Prostate gland (tissue), 2 donors: ENCODE measurements around the gene BCL3. TPM values are rescaled to one million over a fixed set of nuclear protein-coding genes. Genes with fewer than 3 reads are reported as not detected.

ENCODE experiments used
- DNase-seq: peaks from one replicate; pipeline ENCODE4 v3.0.0-alpha.2; 2019; ENCODE audit warnings: low spot score
- H3K27ac ChIP-seq, 2 donors: fragments of 200-600 bp; sonication (generic); 2 replicates each; pipeline ENCODE4 v1.5.1; 2017 to 2019
- H3K27me3 ChIP-seq: fragments of 200-600 bp; sonication (generic); replicated peaks from 2 replicates; pipeline ENCODE4 v1.5.1; 2019; ENCODE audit not compliant: insufficient read depth
- H3K36me3 ChIP-seq, 2 donors: fragments of 200-600 bp; sonication (generic); 1 replicate in 1 of 2; 2 replicates in 1 of 2; pipeline versions ENCODE4 v1.5.1 to v1.8.1; 2017 to 2019
- H3K4me1 ChIP-seq: fragments of 200-600 bp; sonication (generic); replicated peaks from 2 replicates; pipeline ENCODE4 v1.5.1; 2019
- H3K4me3 ChIP-seq, 2 donors: fragments of 200-600 bp; sonication (generic); 2 replicates each; pipeline ENCODE4 v1.5.1; 2017 to 2019
- H3K9me3 ChIP-seq: fragments of 200-600 bp; sonication (generic); 2 replicates; pipeline ENCODE4 v1.5.1; 2017
- POLR2A ChIP-seq: fragments of 450-650 bp; IDR thresholded peaks from one replicate; pipeline ENCODE4 v1.6.1; 2016; ENCODE audit warnings: antibody characterized with exemption, mild to moderate bottlenecking
- POLR2AphosphoS5 ChIP-seq: sonication (generic); formaldehyde crosslinking; IDR thresholded peaks from one replicate; pipeline ENCODE4 v1.6.1; 2017; ENCODE audit warnings: antibody characterized with exemption
- WGBS: methylation state at CpG from one replicate; pipeline ENCODE4 v1.1.5; 2018; 5-methylcytosine and 5-hydroxymethylcytosine counted together
- intact Hi-C: fragments of 100-400 bp; cut with DNase I; formaldehyde crosslinking; loops from one replicate; pipeline ENCODE4 v1.14.2; 2022
- total RNA-seq, 2 donors: library from RNA; depleted of rRNA; stranded (reverse); fragments of >200 nt; gene quantifications; one replicate each; pipeline ENCODE4 v1.1.0, GENCODE V29; 2016
- TF ChIP-seq, protein P1 (sequence below), 4 experiments: fragments of 200-600 bp in 2 of 4; fragments of 450-650 bp in 2 of 4; sonication (generic) in 2 of 4; IDR thresholded peaks; 1 replicate in 3 of 4; 2 replicates in 1 of 4; pipeline ENCODE4 v1.5.1; 2016 to 2019; ENCODE audit warnings: antibody characterized with exemption in 4 of 4, mild to moderate bottlenecking in 2 of 4, moderate library complexity in 2 of 4

BCL3 gene
- total RNA-seq, 2 donors from 2014 or later, result 22.6 to 44.0 TPM

DNA sequence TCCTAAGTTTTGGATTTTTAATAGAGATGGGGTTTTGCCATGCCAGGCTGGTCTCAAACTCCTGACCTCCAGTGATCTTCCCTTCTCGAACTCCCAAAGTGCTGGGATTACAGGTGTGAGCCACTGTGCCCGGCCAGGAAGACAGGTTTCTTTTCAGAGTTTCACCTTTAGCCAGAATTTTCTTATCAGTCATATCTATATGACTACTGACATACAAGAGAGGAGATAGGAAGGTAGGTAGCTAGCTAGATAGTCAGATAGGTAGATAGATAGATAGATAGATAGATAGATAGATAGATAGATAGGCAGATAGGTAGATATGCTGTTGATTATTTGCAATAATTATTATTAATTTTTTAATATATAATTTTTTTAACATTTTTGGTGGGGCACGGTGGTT is 36.8 kb downstream of the BCL3 start:
- Histone ChIP-seq H3K36me3 (no peaks in the 10 kb centered on the region), H3K27me3 (no peaks in the 10 kb centered on the region), H3K4me1 (no peaks in the 10 kb centered on the region), H3K4me3 (no peak overlapping the region), H3K9me3 (no peaks in the 10 kb centered on the region), H3K27ac (peak overlapping the region; percentile 59 to 78)
- no peak for TF ChIP-seq POLR2AphosphoS5
- no peak for TF ChIP-seq POLR2A
- TF ChIP-seq, protein P1, sequence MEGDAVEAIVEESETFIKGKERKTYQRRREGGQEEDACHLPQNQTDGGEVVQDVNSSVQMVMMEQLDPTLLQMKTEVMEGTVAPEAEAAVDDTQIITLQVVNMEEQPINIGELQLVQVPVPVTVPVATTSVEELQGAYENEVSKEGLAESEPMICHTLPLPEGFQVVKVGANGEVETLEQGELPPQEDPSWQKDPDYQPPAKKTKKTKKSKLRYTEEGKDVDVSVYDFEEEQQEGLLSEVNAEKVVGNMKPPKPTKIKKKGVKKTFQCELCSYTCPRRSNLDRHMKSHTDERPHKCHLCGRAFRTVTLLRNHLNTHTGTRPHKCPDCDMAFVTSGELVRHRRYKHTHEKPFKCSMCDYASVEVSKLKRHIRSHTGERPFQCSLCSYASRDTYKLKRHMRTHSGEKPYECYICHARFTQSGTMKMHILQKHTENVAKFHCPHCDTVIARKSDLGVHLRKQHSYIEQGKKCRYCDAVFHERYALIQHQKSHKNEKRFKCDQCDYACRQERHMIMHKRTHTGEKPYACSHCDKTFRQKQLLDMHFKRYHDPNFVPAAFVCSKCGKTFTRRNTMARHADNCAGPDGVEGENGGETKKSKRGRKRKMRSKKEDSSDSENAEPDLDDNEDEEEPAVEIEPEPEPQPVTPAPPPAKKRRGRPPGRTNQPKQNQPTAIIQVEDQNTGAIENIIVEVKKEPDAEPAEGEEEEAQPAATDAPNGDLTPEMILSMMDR (IDR thresholded peaks at IDR 0.05), result no peak
- 78% methylated on average over 3 of the region's 3 CpGs for WGBS
- intact Hi-C loops, result no loop called here
- no peak for DNase-seq

DNA sequence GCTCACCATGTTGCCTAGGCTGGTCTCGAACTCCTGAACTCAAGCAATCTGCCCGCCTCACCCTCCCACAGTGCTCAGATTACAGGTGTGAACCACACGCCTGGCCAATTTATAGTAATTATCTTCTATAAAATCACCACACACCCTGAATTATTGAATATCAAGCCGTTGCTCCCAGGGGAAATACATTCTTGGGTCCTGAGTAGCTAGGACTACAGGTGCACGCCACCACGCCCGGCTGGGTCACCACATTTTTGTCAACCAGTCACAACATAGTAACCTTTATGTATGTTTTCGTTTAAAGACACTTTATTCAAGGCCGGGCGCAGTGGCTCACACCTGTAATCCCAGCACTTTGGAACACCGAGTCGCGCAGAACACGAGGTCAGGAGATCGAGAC is 37.5 kb downstream of the BCL3 start:
- 88% methylated on average over 15 of the region's 15 CpGs for WGBS
- no peak for DNase-seq
- no peak overlapping the region for H3K4me3 ChIP-seq
- TF ChIP-seq, protein P1 (IDR thresholded peaks at IDR 0.05), result no peak
- TF ChIP-seq POLR2AphosphoS5 (no peak), POLR2A (no peak)
- H3K36me3 ChIP-seq, result no peaks in the 10 kb centered on the region
- no peaks in the 10 kb centered on the region for H3K4me1 ChIP-seq
- no peaks in the 10 kb centered on the region for H3K27me3 ChIP-seq
- no peaks in the 10 kb centered on the region for H3K9me3 ChIP-seq
- peak overlapping the region in 1 of 2 donors; percentile 78 for H3K27ac ChIP-seq
- intact Hi-C loops, result no loop called here

DNA sequence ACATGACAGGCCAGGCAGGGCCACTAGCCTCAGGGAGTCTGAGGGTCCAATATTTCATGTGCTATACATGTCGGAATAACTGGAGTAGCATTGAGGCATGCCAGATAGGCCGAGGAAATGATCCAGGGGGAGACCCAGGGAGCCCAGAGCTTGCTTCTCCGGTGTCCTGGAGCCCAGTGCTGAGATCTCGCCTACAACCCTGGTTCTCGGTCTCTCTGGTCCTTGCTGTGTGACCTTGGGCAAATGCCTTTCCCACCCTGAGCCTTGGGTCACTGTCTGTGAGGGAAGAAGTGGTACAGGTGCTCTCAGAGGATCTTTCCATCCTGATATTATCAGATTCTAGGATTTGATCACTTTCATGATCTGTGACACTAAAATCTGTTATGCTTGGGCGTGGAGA is 40.5 kb downstream of the BCL3 start:
- Histone ChIP-seq H3K36me3 (no peaks in the 10 kb centered on the region), H3K4me3 (no peak overlapping the region), H3K4me1 (no peaks in the 10 kb centered on the region), H3K9me3 (no peaks in the 10 kb centered on the region), H3K27ac (no peak overlapping the region), H3K27me3 (no peaks in the 10 kb centered on the region)
- intact Hi-C loops, result no loop called here
- WGBS, result 87% methylated on average over 6 of the region's 6 CpGs
- no peak for DNase-seq
- TF ChIP-seq POLR2A, result no peak
- TF ChIP-seq POLR2AphosphoS5, result no peak
- TF ChIP-seq, protein P1 (IDR thresholded peaks at IDR 0.05), result no peak

- Histone ChIP-seq H3K4me3 (no peak overlapping the region), H3K4me1 (no peaks in the 10 kb centered on the region), H3K27ac (no peak overlapping the region), H3K36me3 (no peaks in the 10 kb centered on the region), H3K27me3 (no peaks in the 10 kb centered on the region), H3K9me3 (no peaks in the 10 kb centered on the region)
- no peak for DNase-seq
- TF ChIP-seq, protein P1 (IDR thresholded peaks at IDR 0.05), result no peak
- TF ChIP-seq POLR2A (no peak), POLR2AphosphoS5 (no peak)
- WGBS, result 91% methylated on average over 13 of the region's 13 CpGs
- intact Hi-C loops, result no loop called here
These were observed 41.5 kb downstream of the BCL3 start for GRCh38 chr19:44789943-44790483.

GRCh38 chr19:44792281-44792680 is 43.8 kb downstream of the BCL3 start:
- no peak overlapping the region for H3K27ac ChIP-seq
- intact Hi-C loops, result no loop called here
- H3K9me3 ChIP-seq, result no peaks in the 10 kb centered on the region
- no peaks in the 10 kb centered on the region for H3K27me3 ChIP-seq
- no peak for DNase-seq
- H3K4me3 ChIP-seq, result no peak overlapping the region
- peaks cover 12% of the 10 kb centered on the region for H3K4me1 ChIP-seq
- WGBS, result 92% methylated on average over 9 of the region's 9 CpGs
- TF ChIP-seq, protein P1 (IDR thresholded peaks at IDR 0.05), result no peak
- TF ChIP-seq POLR2AphosphoS5 (no peak), POLR2A (no peak)
- H3K36me3 ChIP-seq, result no peaks in the 10 kb centered on the region
